Esophagus squamous epithelium (tissue), 4 donors: ENCODE measurements around the gene SNX9.

Source experiments
- CTCF ChIP-seq, 6 experiments: fragments of 450-650 bp in 4 of 6; fragments of 200-600 bp in 2 of 6; sonication (generic) in 2 of 6; IDR thresholded peaks; one replicate each; pipeline ENCODE4 v1.5.1; 2016 to 2019; ENCODE audit warnings: antibody characterized with exemption in 6 of 6, mild to moderate bottlenecking in 4 of 6, moderate library complexity in 4 of 6
- POLR2A ChIP-seq, 4 donors: fragments of 450-650 bp; IDR thresholded peaks; one replicate each; pipeline ENCODE4 v1.6.1; 2017; ENCODE audit warnings: antibody characterized with exemption in 4 of 4, mild to moderate bottlenecking in 4 of 4, moderate library complexity in 3 of 4

GRCh38 chr6:157961832-157962575 lies 139.0 kb downstream of the SNX9 start:
- TF ChIP-seq CTCF (IDR thresholded peaks at IDR 0.05) (no peak), POLR2A (IDR thresholded peaks at IDR 0.05) (no peak)
